Endothelial cell of umbilical vein (primary cell): ENCODE measurements around the gene OPRL1. TPM values are rescaled to one million over a fixed set of nuclear protein-coding genes. Genes with fewer than 3 reads are reported as not detected.

Source experiments
- BruUV-seq: library from RNA; stranded (reverse); fragments of 400-500 nt; replicated peaks from 2 replicates; lab custom pipeline; 2021; lab: Mats Ljungman, UMichigan
- CTCF ChIA-PET: fragments of 300-600, 350-600 bp; sonication (Branson Sonifier 250); formaldehyde crosslinking; loops from one replicate; lab custom pipeline; 2021; ENCODE audit warnings: antibody characterized with exemption, inconsistent platforms; lab: Charles Lee
- POLR2A ChIA-PET: fragments of 300-600, 350-600 bp; sonication (Branson Sonifier 250); formaldehyde crosslinking; loops from one replicate; lab custom pipeline; 2021; ENCODE audit warnings: antibody characterized with exemption, inconsistent platforms; lab: Charles Lee
- DNase-seq: peaks from one replicate; pipeline ENCODE4 v3.0.0-alpha.2; 2011; ENCODE audit warnings: low read depth, low spot score
- FAIRE-seq: peaks from 2 replicates; lab custom pipeline; 2011; peaks lifted over from hg19 to GRCh38; lab: Jason Lieb, UNC
- H2AFZ ChIP-seq: 2 replicates; pipeline ENCODE4 v1.6.0; 2012; ENCODE audit warnings: low read depth, low read length, control low read depth, inconsistent platforms
- H3K27ac ChIP-seq: 2 replicates; pipeline ENCODE4 v1.5.1; 2011; ENCODE audit warnings: low read depth, mild to moderate bottlenecking, control low read depth, low read length, moderate library complexity; ENCODE audit not compliant: insufficient read depth
- H3K27me3 ChIP-seq, 2 experiments: 2 replicates each; pipeline versions ENCODE4 v1.6.0 to v1.6.1; 2011; ENCODE audit warnings: low read length in 2 of 2, mixed read lengths in 1 of 2; ENCODE audit not compliant: control insufficient read depth in 2 of 2, insufficient read depth in 2 of 2
- H3K36me3 ChIP-seq, 2 experiments: 2 replicates in 1 of 2; 3 replicates in 1 of 2; pipeline ENCODE4 v1.5.1; 2011; ENCODE audit warnings: low read length in 2 of 2, mild to moderate bottlenecking in 1 of 2, moderate library complexity in 1 of 2; ENCODE audit not compliant: control insufficient read depth in 2 of 2, insufficient read depth in 2 of 2; ENCODE audit errors: extremely low read depth in 1 of 2
- H3K4me1 ChIP-seq: 3 replicates; pipeline ENCODE4 v1.5.1; 2011; ENCODE audit warnings: mild to moderate bottlenecking, low read length; ENCODE audit not compliant: control insufficient read depth, insufficient read depth; ENCODE audit errors: extremely low read depth
- H3K4me2 ChIP-seq: 2 replicates; pipeline ENCODE4 v1.6.1; 2011; ENCODE audit warnings: low read length, control low read depth, mixed read lengths; ENCODE audit not compliant: insufficient read depth
- H3K4me3 ChIP-seq, 3 experiments: fragments of 200-600 bp in 1 of 3; sonication (generic), shearing (Covaris generic) in 1 of 3; replicated peaks in 1 of 3; 2 replicates each; pipeline ENCODE4 v1.5.1; 2011 to 2016; ENCODE audit warnings: control low read depth in 3 of 3, low read length in 3 of 3, mild to moderate bottlenecking in 2 of 3, inconsistent platforms in 1 of 3, low read depth in 1 of 3, moderate library complexity in 1 of 3; ENCODE audit not compliant: insufficient read depth in 1 of 3
- H3K79me2 ChIP-seq: 2 replicates; pipeline ENCODE4 v1.6.0; 2012; ENCODE audit warnings: low read length, inconsistent platforms; ENCODE audit not compliant: control insufficient read depth, insufficient read depth
- H3K9ac ChIP-seq: replicated peaks from 2 replicates; pipeline ENCODE3; 2011; ENCODE audit warnings: low read length, control low read depth; ENCODE audit not compliant: insufficient read depth; ENCODE audit errors: extremely low read depth
- H3K9me1 ChIP-seq: replicated peaks from 3 replicates; pipeline ENCODE4 v1.6.0; 2011; ENCODE audit warnings: mild to moderate bottlenecking, low read length; ENCODE audit not compliant: control insufficient read depth, insufficient read depth; ENCODE audit errors: extremely low read depth
- H3K9me3 ChIP-seq: replicated peaks from 2 replicates; pipeline ENCODE4 v1.5.1; 2012; ENCODE audit warnings: low read length, inconsistent platforms; ENCODE audit not compliant: control insufficient read depth, insufficient read depth
- H4K20me1 ChIP-seq: replicated peaks from 2 replicates; pipeline ENCODE3; 2011; ENCODE audit warnings: mild to moderate bottlenecking, low read length; ENCODE audit not compliant: control insufficient read depth, insufficient read depth; ENCODE audit errors: extremely low read depth
- CTCF ChIP-seq, 2 donors: IDR thresholded peaks; 1 replicate in 1 of 2; 2 replicates in 1 of 2; pipeline ENCODE4 v1.5.1; 2011; ENCODE audit warnings: low read length in 2 of 2, mild to moderate bottlenecking in 2 of 2, moderate library complexity in 2 of 2, control low read depth in 1 of 2, inconsistent platforms in 1 of 2, low read depth in 1 of 2; ENCODE audit not compliant: insufficient read depth in 1 of 2; ENCODE audit errors: extremely low read depth in 1 of 2
- FOS ChIP-seq: IDR thresholded peaks from 2 replicates; pipeline ENCODE4 v1.6.1; 2011; ENCODE audit warnings: mild to moderate bottlenecking, low read length, moderate library complexity, borderline replicate concordance; ENCODE audit not compliant: insufficient read depth
- GATA2 ChIP-seq: IDR thresholded peaks from 2 replicates; pipeline ENCODE4 v1.7.0; 2011; ENCODE audit warnings: low read depth, mild to moderate bottlenecking, moderate library complexity, mixed read lengths, low read length; ENCODE audit not compliant: insufficient read length, insufficient read depth
- JUN ChIP-seq: IDR thresholded peaks from 2 replicates; pipeline ENCODE4 v1.6.1; 2011; ENCODE audit warnings: borderline replicate concordance, low read depth; ENCODE audit not compliant: insufficient read length, insufficient read depth
- MYC ChIP-seq: IDR thresholded peaks from one replicate; pipeline ENCODE4 v1.6.1; 2011; ENCODE audit warnings: mild to moderate bottlenecking, low read depth, low read length
- POLR2A ChIP-seq: IDR thresholded peaks from 2 replicates; pipeline ENCODE4 v1.6.1; 2012; ENCODE audit warnings: low read depth, mild to moderate bottlenecking, control low read depth, low read length
- POLR2AphosphoS5 ChIP-seq: IDR thresholded peaks from 2 replicates; pipeline ENCODE4 v1.6.1; 2012; ENCODE audit warnings: low read depth, mild to moderate bottlenecking, control low read depth, low read length, moderate library complexity; ENCODE audit not compliant: insufficient read depth
- dilution Hi-C: fragments of 300-500 bp; cut with MboI; formaldehyde crosslinking; loops from one replicate; pipeline ENCODE4 v1.15.0; 2019; ENCODE audit warnings: low sequenced_read_pairs; ENCODE audit not compliant: extremely low pct_ligation_motif_present
- intact Hi-C: fragments of 100-400 bp; cut with micrococcal nuclease; formaldehyde crosslinking; loops from one replicate; pipeline ENCODE4 v1.10.0; 2022
- polyA plus RNA-seq, 4 experiments: library from polyadenylated mRNA; depleted of rRNA in 3 of 4; stranded (reverse) in 3 of 4; unstranded in 1 of 4; fragments of >200 nt; gene quantifications; 2 replicates each; pipeline versions ENCODE4 v1.2.1 to v1.2.3, GENCODE V29; 2011 to 2012; ENCODE audit warnings: missing spikeins in 1 of 4
- total RNA-seq: library from RNA; stranded (reverse); gene quantifications from 2 replicates; pipeline ENCODE4 v1.2.3, GENCODE V29; 2021

Gene OPRL1
- total and polyA plus RNA-seq, 2 donors (not counting 3 experiments of a cell fraction or from before 2014, with no cell fraction given) = 1.9 to 2.0 TPM

- ChIA-PET CTCF (interaction anchor here (1.0 to 7.5 kb wide), 2 partner anchors 14 to 61 kb away, joined by 3 to 412 read pairs; partner anchors contain the start of genes PRPF6, SOX18 and TCEA2), POLR2A (interaction anchor here (1.6 kb wide), 1 partner anchor 9 kb away, joined by 4 read pairs; no protein-coding TSS in a partner anchor)
- H3K4me3 ChIP-seq = peak overlapping the region in 1 of 3 experiments; percentile 0
- DNase-seq (no peak), FAIRE-seq (peak; percentile 76)
- no peaks in the 10 kb centered on the region for H3K9me1 ChIP-seq
- intact Hi-C loops (no loop called here), dilution Hi-C loops (no loop called here)
- H4K20me1 ChIP-seq = no peaks in the 10 kb centered on the region
- BruUV-seq = no TSS peak
- H3K9ac ChIP-seq = no peak overlapping the region
- no peak overlapping the region for H2AFZ ChIP-seq
- peak overlapping the region; percentile 12 for H3K4me2 ChIP-seq
- no peaks in the 10 kb centered on the region for H3K27me3 ChIP-seq
- H3K4me1 ChIP-seq = peaks cover 63% of the 10 kb centered on the region
- TF ChIP-seq POLR2AphosphoS5 (no peak), FOS (no peak), POLR2A (no peak), JUN (no peak), MYC (no peak), CTCF (IDR thresholded peaks at IDR 0.05; ENCODE audit: extremely low read depth in 1 of 2, insufficient read depth in 1 of 2, low read depth in 1 of 2, low read length in 2 of 2) (no peak), GATA2 (no peak)
- peaks cover under 1% of the 10 kb centered on the region for H3K79me2 ChIP-seq
- H3K27ac ChIP-seq = peak overlapping the region; percentile 67
- H3K36me3 ChIP-seq = no peaks in the 10 kb centered on the region
- no peaks in the 10 kb centered on the region for H3K9me3 ChIP-seq
Observed at GRCh38 chr20:64041781-64042053, 38.2 kb upstream of the OPRL1 start.
